Stimulated activated CD4-positive, alpha-beta T cell treated with anti-CD3 and anti-CD28 coated beads, TNF-alpha, amount 100 ng/mL, for 24 hours (primary cell): ENCODE measurements around the gene TIMM10B.

Experiments
- DNase-seq, 3 experiments: peaks; one replicate each; pipeline ENCODE4 v3.0.0-alpha.2; 2020; ENCODE audit warnings: low read depth in 3 of 3

TIMM10B gene

GRCh38 chr11:6472934-6473333, 8.4 kb upstream of the TIMM10B start:
- no peak for DNase-seq

- peak; percentile 21 to 68 (median 42) for DNase-seq
These were observed 7.6 kb upstream of the TIMM10B start, which contains the start of gene TRIM3 for GRCh38 chr11:6473451-6474412. Gene TRIM3 (minus strand): TSS chr11:6473941. CDS start chr11:6465695, 8,246 bp downstream.

- no peak for DNase-seq
These were observed 6.9 kb upstream of the TIMM10B start for GRCh38 chr11:6474413-6474792.

- no peak for DNase-seq
These were observed 6.3 kb upstream of the TIMM10B start for GRCh38 chr11:6474806-6475500.

- DNase-seq: no peak
These were observed 5.4 kb upstream of the TIMM10B start for GRCh38 chr11:6475936-6476335.

GRCh38 chr11:6476571-6476970, 4.7 kb upstream of the TIMM10B start:
- no peak for DNase-seq

- no peak for DNase-seq
These were observed 894 bp upstream of the TIMM10B start for GRCh38 chr11:6480299-6480914.

GRCh38 chr11:6481924-6482275, 599 bp downstream of the TIMM10B start:
- no peak for DNase-seq

GRCh38 chr11:6482441-6482840, 1.1 kb downstream of the TIMM10B start:
- no peak for DNase-seq

- no peak for DNase-seq
These were observed 1.7 kb downstream of the TIMM10B start for GRCh38 chr11:6483015-6483414.

- DNase-seq: no peak
These were observed 4.4 kb downstream of the TIMM10B start for GRCh38 chr11:6485661-6486060.

GRCh38 chr11:6486256-6486655, 5.0 kb downstream of the TIMM10B start:
- DNase-seq: no peak

- DNase-seq: no peak
These were observed 5.6 kb downstream of the TIMM10B start for GRCh38 chr11:6486938-6487337.

GRCh38 chr11:6488342-6488741, 7.0 kb downstream of the TIMM10B start:
- DNase-seq: no peak

- no peak for DNase-seq
These were observed 7.5 kb downstream of the TIMM10B start for GRCh38 chr11:6488821-6489220.

GRCh38 chr11:6489306-6489705, 8.0 kb downstream of the TIMM10B start:
- DNase-seq: no peak

- DNase-seq: no peak
These were observed 16.0 kb downstream of the TIMM10B start, which contains the start of gene DNHD1 for GRCh38 chr11:6497069-6497839. Gene DNHD1 (plus strand): TSS chr11:6497280. CDS start chr11:6498216, 936 bp downstream.

- DNase-seq: no peak
These were observed 16.8 kb downstream of the TIMM10B start for GRCh38 chr11:6498121-6498520.

- no peak for DNase-seq
These were observed 17.2 kb downstream of the TIMM10B start for GRCh38 chr11:6498544-6498943.

GRCh38 chr11:6502382-6502781, 21.1 kb downstream of the TIMM10B start:
- no peak for DNase-seq

GRCh38 chr11:6504166-6504565, 22.9 kb downstream of the TIMM10B start:
- DNase-seq: no peak
